Fibroblast of lung (primary cell): ENCODE measurements around the gene ELP4. TPM values are rescaled to one million over a fixed set of nuclear protein-coding genes. Genes with fewer than 3 reads are reported as not detected.

Experiments used
- DNase-seq, 2 donors: peaks; one replicate each; pipeline versions ENCODE4 v3.0.0 to v3.0.0-alpha.2; 2010; ENCODE audit warnings: low read depth in 2 of 2
- H2AFZ ChIP-seq: 2 replicates; pipeline ENCODE4 v1.5.1; 2012; ENCODE audit warnings: low read length, control low read depth, inconsistent platforms
- H3K27ac ChIP-seq: 2 replicates; pipeline ENCODE4 v1.5.1; 2011; ENCODE audit warnings: low read length, control low read depth; ENCODE audit not compliant: insufficient read depth
- H3K27me3 ChIP-seq: 2 replicates; pipeline ENCODE4 v1.5.1; 2011; ENCODE audit warnings: mild to moderate bottlenecking, low read length; ENCODE audit not compliant: control insufficient read depth, insufficient read depth
- H3K36me3 ChIP-seq: 2 replicates; pipeline ENCODE4 v1.5.1; 2011; ENCODE audit warnings: low read length; ENCODE audit not compliant: control insufficient read depth, insufficient read depth
- H3K4me1 ChIP-seq: 2 replicates; pipeline ENCODE4 v1.5.1; 2011; ENCODE audit warnings: low read length; ENCODE audit not compliant: control insufficient read depth, insufficient read depth; ENCODE audit errors: extremely low read depth
- H3K4me2 ChIP-seq: 2 replicates; pipeline ENCODE4 v1.5.1; 2011; ENCODE audit warnings: low read length, control low read depth; ENCODE audit not compliant: insufficient read depth; ENCODE audit errors: extremely low read depth
- H3K4me3 ChIP-seq, 4 experiments: fragments of 200-600 bp in 1 of 4; sonication (generic) in 1 of 4; replicated peaks in 1 of 4; 2 replicates each; pipeline ENCODE4 v1.5.1; 2011 to 2016; ENCODE audit warnings: low read length in 4 of 4, low read depth in 3 of 4, mild to moderate bottlenecking in 3 of 4, control low read depth in 2 of 4, inconsistent platforms in 1 of 4, mixed read lengths in 1 of 4; ENCODE audit not compliant: insufficient read depth in 1 of 4; ENCODE audit errors: control extremely low read depth in 1 of 4
- H3K79me2 ChIP-seq: 2 replicates; pipeline ENCODE4 v1.5.1; 2012; ENCODE audit warnings: mild to moderate bottlenecking, low read length, inconsistent platforms; ENCODE audit not compliant: control insufficient read depth, insufficient read depth
- H3K9ac ChIP-seq: 2 replicates; pipeline ENCODE4 v1.5.1; 2011; ENCODE audit warnings: mild to moderate bottlenecking, low read length, control low read depth; ENCODE audit not compliant: insufficient read depth
- H3K9me3 ChIP-seq: 2 replicates; pipeline ENCODE4 v1.5.1; 2012; ENCODE audit warnings: low read depth, low read length; ENCODE audit not compliant: control insufficient read depth, insufficient read depth
- H4K20me1 ChIP-seq: 2 replicates; pipeline ENCODE4 v1.5.1; 2011; ENCODE audit warnings: low read length; ENCODE audit not compliant: control insufficient read depth, insufficient read depth; ENCODE audit errors: extremely low read depth
- EZH2 ChIP-seq: IDR thresholded peaks from 2 replicates; pipeline ENCODE4 v1.5.1; 2012; ENCODE audit warnings: low read length, control low read depth, mild to moderate bottlenecking; ENCODE audit errors: missing control alignments
- polyA plus RNA-seq, 2 donors: library from polyadenylated mRNA; depleted of rRNA in 1 of 2; stranded (reverse) in 1 of 2; unstranded in 1 of 2; fragments of >200 nt; gene quantifications; 2 replicates each; pipeline ENCODE4 v1.2.1, GENCODE V29; 2011 to 2012; ENCODE audit warnings: missing spikeins in 1 of 2
- total RNA-seq: library from RNA; depleted of rRNA; stranded (reverse); fragments of >200 nt; gene quantifications from 2 replicates; pipeline ENCODE4 v1.2.1, GENCODE V29; 2014
- TF ChIP-seq, protein P1 (sequence below), 2 donors: IDR thresholded peaks in 1 of 2; conservative IDR thresholded peaks in 1 of 2; 1 replicate in 1 of 2; 2 replicates in 1 of 2; pipeline ENCODE4 v1.5.1; 2011 to 2012; ENCODE audit warnings: low read length in 2 of 2, control low read depth in 1 of 2, inconsistent platforms in 1 of 2, low read depth in 1 of 2, mild to moderate bottlenecking in 1 of 2

The ELP4 gene
- total and polyA plus RNA-seq, 2 donors (not counting 1 experiment from before 2014, with no cell fraction given) = 11.7 to 13.1 TPM

DNA sequence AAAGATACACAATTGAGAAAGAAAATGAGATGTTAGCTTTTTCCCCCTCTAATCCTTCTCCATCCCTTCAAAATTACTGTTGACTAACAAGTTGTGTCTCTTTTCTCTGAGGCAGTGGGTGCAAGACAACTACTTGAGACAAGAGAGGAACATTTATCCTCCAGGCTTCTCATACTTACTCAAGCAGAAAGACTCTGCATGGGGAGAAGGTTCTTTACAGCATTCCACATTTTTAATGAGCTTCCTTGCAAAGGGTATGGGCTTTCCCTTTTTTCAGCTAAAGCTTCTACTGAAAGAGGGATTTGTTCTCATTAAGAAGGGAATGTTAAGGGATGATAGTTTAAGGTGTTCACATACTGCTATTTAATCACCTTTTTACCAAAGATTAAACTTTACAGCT, 253.7 kb downstream of the ELP4 start:
- no peaks in the 10 kb centered on the region for H4K20me1 ChIP-seq
- no peaks in the 10 kb centered on the region for H3K9me3 ChIP-seq
- H3K4me1 ChIP-seq = no peaks in the 10 kb centered on the region
- no peaks in the 10 kb centered on the region for H3K36me3 ChIP-seq
- no peak overlapping the region for H3K4me3 ChIP-seq
- no peak overlapping the region for H3K9ac ChIP-seq
- no peak overlapping the region for H3K4me2 ChIP-seq
- no peak overlapping the region for H2AFZ ChIP-seq
- no peak for TF ChIP-seq EZH2
- TF ChIP-seq, protein P1, sequence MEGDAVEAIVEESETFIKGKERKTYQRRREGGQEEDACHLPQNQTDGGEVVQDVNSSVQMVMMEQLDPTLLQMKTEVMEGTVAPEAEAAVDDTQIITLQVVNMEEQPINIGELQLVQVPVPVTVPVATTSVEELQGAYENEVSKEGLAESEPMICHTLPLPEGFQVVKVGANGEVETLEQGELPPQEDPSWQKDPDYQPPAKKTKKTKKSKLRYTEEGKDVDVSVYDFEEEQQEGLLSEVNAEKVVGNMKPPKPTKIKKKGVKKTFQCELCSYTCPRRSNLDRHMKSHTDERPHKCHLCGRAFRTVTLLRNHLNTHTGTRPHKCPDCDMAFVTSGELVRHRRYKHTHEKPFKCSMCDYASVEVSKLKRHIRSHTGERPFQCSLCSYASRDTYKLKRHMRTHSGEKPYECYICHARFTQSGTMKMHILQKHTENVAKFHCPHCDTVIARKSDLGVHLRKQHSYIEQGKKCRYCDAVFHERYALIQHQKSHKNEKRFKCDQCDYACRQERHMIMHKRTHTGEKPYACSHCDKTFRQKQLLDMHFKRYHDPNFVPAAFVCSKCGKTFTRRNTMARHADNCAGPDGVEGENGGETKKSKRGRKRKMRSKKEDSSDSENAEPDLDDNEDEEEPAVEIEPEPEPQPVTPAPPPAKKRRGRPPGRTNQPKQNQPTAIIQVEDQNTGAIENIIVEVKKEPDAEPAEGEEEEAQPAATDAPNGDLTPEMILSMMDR (conservative IDR thresholded peaks at IDR 0.05 in 1 of 2, IDR thresholded peaks at IDR 0.05 in 1 of 2; ENCODE audit: low read depth in 1 of 2, low read length in 2 of 2) = no peak
- no peaks in the 10 kb centered on the region for H3K27me3 ChIP-seq
- H3K79me2 ChIP-seq = no peaks in the 10 kb centered on the region
- no peak for DNase-seq
- H3K27ac ChIP-seq = no peak overlapping the region

DNA sequence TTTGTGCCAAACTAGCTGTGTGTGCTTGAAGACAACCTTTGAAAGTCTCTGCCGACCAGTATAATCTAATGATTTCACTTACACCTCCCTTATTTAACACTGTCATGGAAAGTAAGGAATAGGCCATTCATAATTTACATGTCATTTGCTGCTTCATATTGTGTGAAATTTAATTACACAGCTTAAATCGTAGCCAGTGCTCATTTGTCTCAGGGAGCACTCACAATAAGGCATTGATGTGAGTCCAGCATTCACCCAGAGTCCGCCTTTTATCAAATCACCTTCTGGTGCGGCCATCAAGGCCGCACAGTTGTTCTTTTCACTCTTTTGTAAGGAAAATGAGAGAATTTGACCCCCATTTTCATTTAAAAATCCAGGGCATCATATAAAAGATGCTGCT, 254.7 kb downstream of the ELP4 start:
- H2AFZ ChIP-seq = no peak overlapping the region
- no peaks in the 10 kb centered on the region for H3K79me2 ChIP-seq
- H3K4me2 ChIP-seq = no peak overlapping the region
- TF ChIP-seq, protein P1 (conservative IDR thresholded peaks at IDR 0.05 in 1 of 2, IDR thresholded peaks at IDR 0.05 in 1 of 2; ENCODE audit: low read depth in 1 of 2, low read length in 2 of 2) = no peak
- TF ChIP-seq EZH2 = no peak
- H3K9ac ChIP-seq = no peak overlapping the region
- H3K36me3 ChIP-seq = no peaks in the 10 kb centered on the region
- H3K9me3 ChIP-seq = no peaks in the 10 kb centered on the region
- no peak for DNase-seq
- H3K4me3 ChIP-seq = no peak overlapping the region
- no peaks in the 10 kb centered on the region for H3K4me1 ChIP-seq
- no peak overlapping the region for H3K27ac ChIP-seq
- no peaks in the 10 kb centered on the region for H4K20me1 ChIP-seq
- H3K27me3 ChIP-seq = no peaks in the 10 kb centered on the region

DNA sequence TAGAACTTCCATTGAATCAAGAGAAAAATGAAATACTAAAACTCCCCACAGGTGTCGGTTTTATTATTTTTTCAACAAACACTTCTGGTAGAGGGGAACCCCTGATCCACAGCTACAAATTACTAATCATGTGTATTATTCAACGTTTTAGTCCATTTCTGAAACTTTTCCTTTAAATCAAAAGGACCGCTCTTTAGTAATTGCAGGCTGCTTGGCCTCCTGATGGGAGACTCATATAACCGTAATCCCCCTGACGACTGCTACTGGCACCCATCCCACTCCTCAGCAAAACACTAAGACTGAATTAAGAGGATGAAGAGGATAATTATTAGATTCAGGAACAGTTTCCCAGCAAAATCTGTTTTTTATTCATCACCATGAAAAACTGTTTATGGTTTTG, 255.2 kb downstream of the ELP4 start:
- no peak for DNase-seq
- Histone ChIP-seq H3K4me1 (no peaks in the 10 kb centered on the region), H3K27me3 (no peaks in the 10 kb centered on the region), H4K20me1 (no peaks in the 10 kb centered on the region), H3K9me3 (no peaks in the 10 kb centered on the region), H3K27ac (no peak overlapping the region), H3K4me2 (no peak overlapping the region), H3K4me3 (no peak overlapping the region), H3K36me3 (no peaks in the 10 kb centered on the region), H3K79me2 (no peaks in the 10 kb centered on the region), H3K9ac (no peak overlapping the region), H2AFZ (no peak overlapping the region)
- TF ChIP-seq EZH2 = no peak
- TF ChIP-seq, protein P1 (conservative IDR thresholded peaks at IDR 0.05 in 1 of 2, IDR thresholded peaks at IDR 0.05 in 1 of 2; ENCODE audit: low read depth in 1 of 2, low read length in 2 of 2) = no peak
